Measurements from ENCODE around the gene NADSYN1. TPM values are rescaled to one million over a fixed set of nuclear protein-coding genes. Genes with fewer than 3 reads are reported as not detected.

The NADSYN1 gene
- 66.6 and 96.7 TPM in 2 replicates for total RNA-seq (ENCODE audit: low replicate concordance)
- long read RNA-seq, transcript NADSYN1-201 (21 exons, 2,773 nt) = major isoform, 241 of 310 reads
- long read RNA-seq, transcript NADSYN1-220 (2 exons, 524 nt) = minor isoform, 5 of 310 reads
- long read RNA-seq, partial matches to known transcripts = 31 of 310 reads
- long read RNA-seq, other reads (novel, unspliced or antisense) = 30 of 310 reads

- H3K36me3 Mint-ChIP-seq = peaks cover 9% of the 10 kb centered on the region
- peak within 1 kb of the TSS; percentile 86 for H3K27ac Mint-ChIP-seq
- H3K9me3 Mint-ChIP-seq = no peaks in the 10 kb centered on the region
Observed at GRCh38 chr11:71453037-71453917, at the start of gene NADSYN1. NADSYN1 (plus strand) TSS chr11:71453203; CDS start chr11:71453297, 94 bp downstream.

GRCh38 chr11:71404209-71404608 lies 48.8 kb upstream of the NADSYN1 start:
- H3K4me1 Mint-ChIP-seq (ENCODE audit: unreplicated experiment) = no peaks in the 10 kb centered on the region
- H3K4me3 Mint-ChIP-seq = no peak overlapping the region
- peaks cover 6% of the 10 kb centered on the region for H3K27me3 Mint-ChIP-seq
- no peaks in the 10 kb centered on the region for H3K36me3 Mint-ChIP-seq
- no peak for DNase-seq (ENCODE audit: extremely low spot score, unreplicated experiment)
- TF ChIP-seq CTCF (conservative IDR thresholded peaks at IDR 0.05) = no peak
- H3K27ac Mint-ChIP-seq = no peak overlapping the region
- H3K9me3 Mint-ChIP-seq = no peaks in the 10 kb centered on the region

More at GRCh38 chr11:71453037-71453917, at the start of gene NADSYN1:
- Mint-ChIP-seq H3K4me3 (peak within 1 kb of the TSS; percentile 91), H3K27me3 (no peaks in the 10 kb centered on the region), H3K4me1 (ENCODE audit: unreplicated experiment) (peaks cover 28% of the 10 kb centered on the region)
- TF ChIP-seq CTCF (conservative IDR thresholded peaks at IDR 0.05) = no peak
- peak; percentile 96 for DNase-seq (ENCODE audit: extremely low spot score, unreplicated experiment)

- H3K4me1 Mint-ChIP-seq (ENCODE audit: unreplicated experiment) = no peaks in the 10 kb centered on the region
- no peak for DNase-seq (ENCODE audit: extremely low spot score, unreplicated experiment)
- H3K4me3 Mint-ChIP-seq = no peak overlapping the region
- H3K27ac Mint-ChIP-seq = no peak overlapping the region
- peaks cover 11% of the 10 kb centered on the region for H3K27me3 Mint-ChIP-seq
- no peak for TF ChIP-seq CTCF (conservative IDR thresholded peaks at IDR 0.05)
- H3K9me3 Mint-ChIP-seq = peaks cover 5% of the 10 kb centered on the region
- H3K36me3 Mint-ChIP-seq = no peaks in the 10 kb centered on the region
Observed at GRCh38 chr11:71406681-71407080, 46.3 kb upstream of the NADSYN1 start.

GRCh38 chr11:71407356-71407755 lies 45.6 kb upstream of the NADSYN1 start:
- Mint-ChIP-seq H3K27ac (no peak overlapping the region), H3K9me3 (peaks cover 5% of the 10 kb centered on the region), H3K36me3 (no peaks in the 10 kb centered on the region), H3K4me3 (no peak overlapping the region), H3K4me1 (ENCODE audit: unreplicated experiment) (no peaks in the 10 kb centered on the region), H3K27me3 (peaks cover 14% of the 10 kb centered on the region)
- no peak for DNase-seq (ENCODE audit: extremely low spot score, unreplicated experiment)
- no peak for TF ChIP-seq CTCF (conservative IDR thresholded peaks at IDR 0.05)

GRCh38 chr11:71408826-71409225 lies 44.2 kb upstream of the NADSYN1 start:
- DNase-seq (ENCODE audit: extremely low spot score, unreplicated experiment) = no peak
- H3K27ac Mint-ChIP-seq = no peak overlapping the region
- H3K27me3 Mint-ChIP-seq = peaks cover 14% of the 10 kb centered on the region
- no peaks in the 10 kb centered on the region for H3K36me3 Mint-ChIP-seq
- TF ChIP-seq CTCF (conservative IDR thresholded peaks at IDR 0.05) = no peak
- H3K4me3 Mint-ChIP-seq = no peak overlapping the region
- no peaks in the 10 kb centered on the region for H3K4me1 Mint-ChIP-seq (ENCODE audit: unreplicated experiment)
- peaks cover 5% of the 10 kb centered on the region for H3K9me3 Mint-ChIP-seq
